ENCODE results near the gene KCNQ1.

The KCNQ1 gene

GRCh38 chr11:2399488-2400068 is 45.2 kb upstream of the KCNQ1 start:
- no peak for TF ChIP-seq CTCF (IDR thresholded peaks at IDR 0.05; ENCODE audit: insufficient read depth, missing control alignments)
- FAIRE-seq (no peak), DNase-seq (ENCODE audit: insufficient read length, low spot score) (no peak)

- peak; percentile 97 for TF ChIP-seq CTCF (IDR thresholded peaks at IDR 0.05; ENCODE audit: insufficient read depth, missing control alignments)
- FAIRE-seq (no peak), DNase-seq (ENCODE audit: insufficient read length, low spot score) (peak; percentile 95)
These were observed 44.6 kb upstream of the KCNQ1 start, which contains the start of gene TSSC4 for GRCh38 chr11:2400069-2400761. Gene TSSC4 (plus strand): TSS chr11:2400750. CDS start chr11:2402634, 1,884 bp downstream.

- TF ChIP-seq CTCF (IDR thresholded peaks at IDR 0.05; ENCODE audit: insufficient read depth, missing control alignments): no peak
- no peak for DNase-seq (ENCODE audit: insufficient read length, low spot score)
- no peak for FAIRE-seq
These were observed 43.9 kb upstream of the KCNQ1 start for GRCh38 chr11:2400762-2401435.

GRCh38 chr11:2401436-2401984 is 43.3 kb upstream of the KCNQ1 start:
- DNase-seq (ENCODE audit: insufficient read length, low spot score): no peak
- FAIRE-seq: no peak
- no peak for TF ChIP-seq CTCF (IDR thresholded peaks at IDR 0.05; ENCODE audit: insufficient read depth, missing control alignments)

- FAIRE-seq: no peak
- no peak for TF ChIP-seq CTCF (IDR thresholded peaks at IDR 0.05; ENCODE audit: insufficient read depth, missing control alignments)
These were observed 42.7 kb upstream of the KCNQ1 start for GRCh38 chr11:2402106-2402505.

GRCh38 chr11:2402890-2403645 is 41.7 kb upstream of the KCNQ1 start:
- TF ChIP-seq CTCF (IDR thresholded peaks at IDR 0.05; ENCODE audit: insufficient read depth, missing control alignments): no peak
- no peak for DNase-seq (ENCODE audit: insufficient read length, low spot score)
- no peak for FAIRE-seq

More at GRCh38 chr11:2402106-2402505, 42.7 kb upstream of the KCNQ1 start:
- no peak for DNase-seq (ENCODE audit: insufficient read length, low spot score)
